ENCODE data around the gene ZNF324B. TPM values are rescaled to one million over a fixed set of nuclear protein-coding genes. Genes with fewer than 3 reads are reported as not detected.

The ZNF324B gene
- total RNA-seq, 1 experiment from 2014 or later = 6.3 TPM

DNA sequence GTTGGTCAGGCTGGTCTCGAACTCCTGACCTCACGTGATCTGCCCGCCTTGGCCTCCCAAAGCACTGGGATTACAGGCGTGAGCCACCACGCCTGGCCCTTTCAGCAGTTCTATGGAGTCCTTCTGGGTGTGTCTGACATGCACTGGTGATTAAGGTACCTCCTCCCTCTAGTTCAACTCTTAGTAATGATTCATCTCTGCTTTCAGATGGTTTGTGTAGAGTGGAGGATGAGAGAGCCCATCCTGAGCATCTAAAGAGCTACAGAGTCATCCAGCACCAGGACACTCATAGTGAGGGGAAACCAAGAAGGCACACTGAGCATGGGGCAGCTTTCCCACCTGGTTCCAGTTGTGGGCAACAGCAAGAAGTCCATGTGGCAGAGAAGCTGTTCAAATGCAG, 34.8 kb upstream of the ZNF324B start:
- H3K27me3 Mint-ChIP-seq (ENCODE audit: low read depth) = no peaks in the 10 kb centered on the region
- no peak overlapping the region for H3K27ac ChIP-seq (ENCODE audit: insufficient read length, low read depth, low read length)
- H3K23me2 ChIP-seq (ENCODE audit: insufficient read length, low read depth, low read length, poor library complexity, severe bottlenecking) = no peaks in the 10 kb centered on the region
- no peak overlapping the region for H3K23ac ChIP-seq (ENCODE audit: insufficient read length, low read depth, low read length)
- H3T11ph ChIP-seq (ENCODE audit: low read length) = no peak overlapping the region
- no peak overlapping the region for H3K9ac ChIP-seq (ENCODE audit: extremely low read depth, insufficient read length, low read length)
- H3K27ac Mint-ChIP-seq = no peak overlapping the region
- no peak overlapping the region for H2BK5ac ChIP-seq (ENCODE audit: insufficient read length, low read length)
- H4K20me1 ChIP-seq (ENCODE audit: control insufficient read depth, insufficient read depth, insufficient read length) = no peaks in the 10 kb centered on the region
- no peak overlapping the region for H3K18ac ChIP-seq (ENCODE audit: insufficient read length, low read depth, low read length)
- H3K4me1 Mint-ChIP-seq = no peaks in the 10 kb centered on the region
- H3K9me3 Mint-ChIP-seq = peaks cover 0 to 8% of the 10 kb centered on the region in 2 experiments; a peak in 3 of 5 replicates
- H3K36me3 Mint-ChIP-seq (ENCODE audit: insufficient read depth in 1 of 3, low read depth in 3 of 3) = peaks cover 16 to 20% (median 17%) of the 10 kb centered on the region in 3 experiments
- H2BK120ac ChIP-seq (ENCODE audit: low read depth, low read length, poor library complexity, severe bottlenecking) = no peak overlapping the region
- H3K27me3 ChIP-seq (ENCODE audit: insufficient read depth, low read length) = no peaks in the 10 kb centered on the region
- H3K4me2 ChIP-seq (ENCODE audit: insufficient read depth, insufficient read length, low read length) = no peak overlapping the region
- DNase-seq = no peak
- no peak overlapping the region for H2AFZ ChIP-seq (ENCODE audit: low read length)
- no peak overlapping the region for H2BK12ac ChIP-seq (ENCODE audit: insufficient read length, low read depth, low read length)
- H4K5ac ChIP-seq (ENCODE audit: insufficient read length, low read depth, low read length) = no peak overlapping the region
- WGBS (ENCODE audit: extremely low coverage, insufficient read length, low lambda C conversion rate) = no CpG with 5 or more reads among the region's 5 CpGs
- no peak overlapping the region for H2AK5ac ChIP-seq (ENCODE audit: insufficient read length, low read length)
- no peak overlapping the region for H3K14ac ChIP-seq (ENCODE audit: insufficient read depth, low read length)
- H3K9me3 ChIP-seq (ENCODE audit: control insufficient read depth, low read depth, low read length) = no peaks in the 10 kb centered on the region
- H2BK15ac ChIP-seq (ENCODE audit: low read depth, low read length) = no peak overlapping the region
- H3K4me3 Mint-ChIP-seq = no peak overlapping the region
- TF ChIP-seq, protein P1, sequence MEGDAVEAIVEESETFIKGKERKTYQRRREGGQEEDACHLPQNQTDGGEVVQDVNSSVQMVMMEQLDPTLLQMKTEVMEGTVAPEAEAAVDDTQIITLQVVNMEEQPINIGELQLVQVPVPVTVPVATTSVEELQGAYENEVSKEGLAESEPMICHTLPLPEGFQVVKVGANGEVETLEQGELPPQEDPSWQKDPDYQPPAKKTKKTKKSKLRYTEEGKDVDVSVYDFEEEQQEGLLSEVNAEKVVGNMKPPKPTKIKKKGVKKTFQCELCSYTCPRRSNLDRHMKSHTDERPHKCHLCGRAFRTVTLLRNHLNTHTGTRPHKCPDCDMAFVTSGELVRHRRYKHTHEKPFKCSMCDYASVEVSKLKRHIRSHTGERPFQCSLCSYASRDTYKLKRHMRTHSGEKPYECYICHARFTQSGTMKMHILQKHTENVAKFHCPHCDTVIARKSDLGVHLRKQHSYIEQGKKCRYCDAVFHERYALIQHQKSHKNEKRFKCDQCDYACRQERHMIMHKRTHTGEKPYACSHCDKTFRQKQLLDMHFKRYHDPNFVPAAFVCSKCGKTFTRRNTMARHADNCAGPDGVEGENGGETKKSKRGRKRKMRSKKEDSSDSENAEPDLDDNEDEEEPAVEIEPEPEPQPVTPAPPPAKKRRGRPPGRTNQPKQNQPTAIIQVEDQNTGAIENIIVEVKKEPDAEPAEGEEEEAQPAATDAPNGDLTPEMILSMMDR (conservative IDR thresholded peaks at IDR 0.05) = no peak
- H3K79me1 ChIP-seq (ENCODE audit: insufficient read depth, low read depth, low read length, poor library complexity, severe bottlenecking) = no peaks in the 10 kb centered on the region
- no peak overlapping the region for H4K91ac ChIP-seq (ENCODE audit: insufficient read length, low read depth, low read length)
- no peaks in the 10 kb centered on the region for H3K4me1 ChIP-seq (ENCODE audit: insufficient read depth, low read length)
- H3K56ac ChIP-seq (ENCODE audit: insufficient read length, low read depth, low read length) = no peak overlapping the region
- no peak overlapping the region for H4K8ac ChIP-seq (replicated peaks; ENCODE audit: insufficient read length, low read depth, low read length)
- no peaks in the 10 kb centered on the region for H3K79me2 ChIP-seq (ENCODE audit: insufficient read depth, low read length)
- no peak overlapping the region for H3K4ac ChIP-seq (ENCODE audit: low read depth, low read length)
- H2BK20ac ChIP-seq (ENCODE audit: low read depth, low read length, poor library complexity, severe bottlenecking) = no peak overlapping the region
